NCI-H82 treated with DMSO at 0.1 percent for 48 hours (cell line): ENCODE data around the gene EZH2.

ENCODE experiments used
- DNase-seq: peaks from one replicate; lab custom pipeline; 2025; ENCODE audit not compliant: unreplicated experiment; lab: John Stamatoyannopoulos, UW

The EZH2 gene

GRCh38 chr7:148856891-148857290, 27.2 kb downstream of the EZH2 start:
- no peak for DNase-seq

GRCh38 chr7:148856578-148856881, 27.6 kb downstream of the EZH2 start:
- no peak for DNase-seq

GRCh38 chr7:148854983-148855382, 29.1 kb downstream of the EZH2 start:
- no peak for DNase-seq

- no peak for DNase-seq
Measured at GRCh38 chr7:148852272-148852671, 31.8 kb downstream of the EZH2 start.

- DNase-seq: no peak
Measured at GRCh38 chr7:148850564-148850963, 33.5 kb downstream of the EZH2 start.

GRCh38 chr7:148849393-148850098, 34.5 kb downstream of the EZH2 start:
- peak; percentile 92 for DNase-seq

GRCh38 chr7:148847815-148848734, 36.0 kb downstream of the EZH2 start:
- DNase-seq: no peak

- DNase-seq: no peak
Measured at GRCh38 chr7:148838905-148839304, 45.2 kb downstream of the EZH2 start.

GRCh38 chr7:148835854-148836253, 48.2 kb downstream of the EZH2 start:
- no peak for DNase-seq

GRCh38 chr7:148834605-148835004, 49.5 kb downstream of the EZH2 start:
- no peak for DNase-seq

GRCh38 chr7:148831782-148832181, 52.3 kb downstream of the EZH2 start:
- DNase-seq: no peak

- DNase-seq: no peak
Measured at GRCh38 chr7:148830897-148831692, 53.0 kb downstream of the EZH2 start.

GRCh38 chr7:148828965-148829364, 55.1 kb downstream of the EZH2 start:
- DNase-seq: no peak

- DNase-seq: no peak
Measured at GRCh38 chr7:148825338-148825737, 58.8 kb downstream of the EZH2 start.

GRCh38 chr7:148824864-148825263, 59.2 kb downstream of the EZH2 start:
- DNase-seq: no peak

- no peak for DNase-seq
Measured at GRCh38 chr7:148821422-148821821, 62.7 kb downstream of the EZH2 start.

GRCh38 chr7:148819697-148820360, 64.3 kb downstream of the EZH2 start:
- no peak for DNase-seq

- DNase-seq: no peak
Measured at GRCh38 chr7:148815612-148816011, 68.5 kb downstream of the EZH2 start.

- DNase-seq: no peak
Measured at GRCh38 chr7:148814922-148815559, 69.0 kb downstream of the EZH2 start.

- DNase-seq: no peak
Measured at GRCh38 chr7:148813890-148814289, 70.2 kb downstream of the EZH2 start.

GRCh38 chr7:148811892-148812291, 72.2 kb downstream of the EZH2 start:
- no peak for DNase-seq
